Thyroid gland (tissue), 4 donors: ENCODE data around the gene INO80E.

Experiments
- CTCF ChIP-seq, 6 experiments: fragments of 200-600 bp in 3 of 6; fragments of 450-650 bp in 3 of 6; sonication (generic) in 3 of 6; IDR thresholded peaks; one replicate each; pipeline ENCODE4 v1.5.1; 2016 to 2019; ENCODE audit warnings: antibody characterized with exemption in 6 of 6, mild to moderate bottlenecking in 2 of 6, inconsistent platforms in 1 of 6, moderate library complexity in 1 of 6
- POLR2A ChIP-seq, 2 donors: fragments of 450-650 bp; IDR thresholded peaks; one replicate each; pipeline ENCODE4 v1.6.1; 2017; ENCODE audit warnings: antibody characterized with exemption in 2 of 2, mild to moderate bottlenecking in 2 of 2, moderate library complexity in 1 of 2

GRCh38 chr16:29986931-29987330 is 9.1 kb upstream of the INO80E start:
- no peak for TF ChIP-seq POLR2A (IDR thresholded peaks at IDR 0.05)
- TF ChIP-seq CTCF (IDR thresholded peaks at IDR 0.05): no peak
